GM18858 (cell line): Measurements from ENCODE around the gene SHLD1.
"Not testable (repeated sequence)": the region's sequence is repeated elsewhere in the genome, so short reads cannot be mapped to it uniquely, and the experiment has no call there.

Source experiments
- ATAC-seq: cut with Tn5 transposase; IDR thresholded peaks from one replicate; pipeline ENCODE4 v1.9.1; 2021; ENCODE audit not compliant: unreplicated experiment

Gene SHLD1

DNA sequence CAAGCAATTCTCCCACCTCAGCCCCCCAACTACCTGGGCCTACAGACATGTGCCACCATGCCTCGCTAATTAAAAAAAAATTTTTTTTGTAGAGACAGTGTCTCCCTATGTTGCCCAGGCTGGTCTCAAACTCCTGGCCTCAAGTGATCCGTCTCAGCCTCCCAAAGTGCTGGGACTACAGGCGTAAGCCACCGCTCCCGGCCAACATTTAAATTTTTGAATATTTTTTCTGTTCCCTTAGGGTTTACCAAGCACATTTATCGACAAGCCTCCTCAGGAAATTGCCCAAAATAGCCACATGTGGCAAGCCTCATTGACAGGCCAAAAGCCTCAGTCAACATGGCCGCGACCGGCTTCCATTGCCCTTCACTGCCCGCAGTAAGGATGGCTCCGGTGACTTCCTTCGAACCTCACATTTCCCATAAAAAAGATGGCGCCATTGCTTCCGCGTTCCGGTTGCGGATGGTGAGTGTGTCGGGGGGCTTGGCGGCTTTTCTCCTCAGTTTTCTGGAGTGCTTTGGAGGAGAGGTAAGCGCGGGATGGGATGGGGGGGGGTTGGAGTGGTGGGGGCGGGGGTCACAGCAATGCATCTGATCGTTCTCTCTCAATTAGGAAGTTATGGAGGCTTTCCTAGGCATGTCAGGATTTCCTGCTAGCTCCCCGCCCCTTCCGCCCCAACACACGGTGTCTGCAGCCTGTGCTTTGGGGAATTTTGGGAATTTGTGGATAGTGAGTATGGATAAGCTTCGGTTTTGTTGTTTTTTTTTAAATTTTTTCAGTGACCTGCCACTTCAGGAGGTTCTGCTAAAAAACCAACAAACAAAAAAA lies at the start of gene SHLD1:
SHLD1 (plus strand) TSS at position 450 of the 828 bp plus-strand sequence. CDS start 22,465 bp downstream, outside the sequence.
- ATAC-seq, result peak; percentile 88

GRCh38 chr20:5702339-5702738 lies 47.9 kb upstream of the SHLD1 start:
- not testable (repeated sequence) for ATAC-seq

DNA sequence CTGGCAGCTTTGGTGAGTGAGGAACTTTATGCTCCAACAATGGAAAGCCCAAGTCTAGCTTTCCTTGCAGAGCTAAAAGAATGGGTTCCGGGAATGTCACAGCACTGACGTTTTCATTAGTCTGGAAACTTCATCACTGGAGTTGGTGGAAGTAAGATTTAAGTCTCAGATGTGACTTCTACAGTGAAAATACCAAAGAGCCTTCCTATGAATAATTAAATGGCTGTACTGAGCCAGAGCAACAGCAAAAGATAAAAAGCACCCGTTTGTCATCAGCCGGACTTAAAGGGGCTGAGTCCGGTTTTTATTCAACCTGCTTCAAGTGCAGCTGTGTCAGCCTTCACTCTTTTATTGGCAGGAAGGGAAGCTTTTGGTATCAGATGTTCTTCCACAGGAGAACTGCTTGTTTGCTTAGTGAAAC lies 46.5 kb upstream of the SHLD1 start:
- no peak for ATAC-seq

- ATAC-seq, result no peak
Observed at GRCh38 chr20:5705827-5706226, 44.4 kb upstream of the SHLD1 start.

- ATAC-seq, result no peak
Observed at GRCh38 chr20:5706797-5707196, 43.4 kb upstream of the SHLD1 start.

GRCh38 chr20:5710551-5710950 lies 39.6 kb upstream of the SHLD1 start:
- ATAC-seq, result no peak

GRCh38 chr20:5714261-5715041 lies 35.8 kb upstream of the SHLD1 start:
- no peak for ATAC-seq

DNA sequence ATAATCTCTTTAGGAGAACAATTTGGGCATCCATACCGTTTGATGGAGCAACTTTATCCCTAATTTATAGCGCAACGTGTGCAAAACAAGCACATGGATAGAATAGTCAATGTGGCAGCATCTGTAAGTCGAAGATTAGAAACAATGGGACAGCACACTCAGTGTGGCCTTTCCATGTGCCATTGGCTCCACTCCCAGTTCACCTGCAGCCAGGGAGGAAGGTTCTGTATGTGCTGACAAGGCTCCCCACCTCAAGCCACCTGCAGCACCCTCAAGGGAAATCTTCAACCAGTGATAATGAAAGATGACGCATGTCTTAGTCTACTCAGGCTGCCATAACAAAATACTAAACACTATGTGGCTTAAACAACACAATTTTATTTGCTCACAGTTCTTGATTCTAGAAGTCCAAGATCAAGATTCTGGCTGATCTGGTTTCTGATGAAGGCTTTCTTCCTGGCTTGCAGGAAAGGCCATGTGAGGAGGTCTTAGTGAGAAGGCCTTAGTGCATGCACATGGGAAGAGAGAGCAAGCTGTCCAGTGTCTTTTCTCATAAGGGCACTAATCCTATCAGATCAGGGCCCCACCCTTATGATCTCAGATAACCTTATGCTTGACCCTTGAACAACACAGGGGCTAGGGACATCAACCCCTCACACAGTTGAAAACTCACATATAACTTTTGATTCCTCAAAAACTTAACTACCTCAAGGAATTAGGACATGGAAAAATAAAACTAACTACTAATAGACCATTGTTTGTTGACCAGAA lies 34.9 kb upstream of the SHLD1 start:
- ATAC-seq, result no peak

- no peak for ATAC-seq
Observed at GRCh38 chr20:5716953-5717352, 33.2 kb upstream of the SHLD1 start.

DNA sequence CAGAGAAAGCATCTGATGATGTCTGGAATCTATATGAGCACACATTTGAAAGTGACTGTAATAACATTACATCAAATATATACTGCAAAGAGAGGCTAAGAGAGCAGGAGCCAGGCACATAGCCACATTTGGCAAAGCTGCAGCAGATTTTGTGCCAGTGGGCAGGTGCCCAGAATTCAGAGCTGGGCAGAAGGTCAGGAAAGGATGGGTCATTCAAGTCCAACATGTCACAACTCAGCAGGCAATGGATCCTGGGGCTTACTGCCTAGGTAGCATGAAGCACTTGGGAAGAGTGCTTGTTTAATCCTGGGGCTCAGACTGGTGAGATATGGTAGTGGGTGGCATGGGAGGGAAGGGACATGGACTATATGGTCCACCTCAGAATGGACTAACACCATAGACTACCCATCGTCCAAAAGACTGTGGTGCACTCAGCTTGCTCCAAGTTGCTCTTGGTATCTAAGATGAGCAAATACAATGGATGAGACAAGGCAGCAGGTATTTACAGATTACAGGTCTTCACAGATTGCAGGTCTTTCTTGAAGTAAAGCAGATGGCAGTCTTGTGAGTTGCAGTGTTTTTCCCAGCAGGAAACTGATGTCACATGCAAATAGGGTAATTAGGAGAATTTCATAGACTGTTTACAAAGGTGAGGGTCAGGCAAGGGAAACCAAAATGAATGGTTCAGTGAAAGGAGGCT lies 31.2 kb upstream of the SHLD1 start:
- no peak for ATAC-seq

DNA sequence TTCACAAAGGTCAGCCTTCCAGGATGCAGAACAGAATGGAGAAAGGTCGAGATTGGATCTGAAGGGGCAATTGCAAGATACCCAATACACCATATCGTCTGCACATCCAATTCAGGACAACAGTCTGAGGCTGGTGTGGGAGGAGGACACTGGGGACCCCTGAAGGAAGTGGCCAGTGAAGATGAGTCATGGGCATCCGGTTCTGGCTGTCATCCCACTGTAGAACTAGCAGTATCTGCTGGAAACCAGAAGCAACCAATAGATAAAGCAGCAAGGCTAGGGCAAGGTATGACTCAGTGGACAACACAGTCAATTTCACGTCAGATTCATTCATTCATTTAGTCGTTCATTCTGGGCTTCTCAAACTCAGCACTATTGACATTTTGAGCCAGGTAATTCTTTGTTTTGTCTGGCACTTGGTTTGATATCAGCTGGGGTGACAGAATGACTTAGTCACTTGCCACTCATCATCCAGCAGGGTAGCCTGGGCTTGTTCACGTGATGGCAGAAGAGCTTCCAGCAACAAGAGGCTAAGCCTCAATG lies 30.3 kb upstream of the SHLD1 start:
- ATAC-seq, result no peak

DNA sequence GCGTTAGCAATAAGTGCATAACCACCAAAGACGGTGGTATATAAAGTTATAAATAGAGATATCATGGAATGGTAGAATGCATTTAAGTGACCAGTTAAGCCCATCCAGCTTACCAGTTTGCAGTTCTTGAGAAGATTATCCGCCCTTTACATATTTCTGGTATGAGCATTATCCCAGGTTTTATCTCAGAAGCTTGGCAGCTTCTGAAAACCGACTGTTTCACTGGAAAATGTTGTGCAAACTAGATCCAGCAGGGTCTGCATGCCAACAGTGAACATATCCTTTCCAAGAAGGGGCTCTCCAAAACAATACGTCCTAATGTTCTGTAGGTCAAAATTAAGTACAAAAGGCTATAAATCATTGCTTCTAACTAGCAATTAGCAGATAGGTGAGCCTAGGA lies 29.5 kb upstream of the SHLD1 start:
- ATAC-seq, result no peak

DNA sequence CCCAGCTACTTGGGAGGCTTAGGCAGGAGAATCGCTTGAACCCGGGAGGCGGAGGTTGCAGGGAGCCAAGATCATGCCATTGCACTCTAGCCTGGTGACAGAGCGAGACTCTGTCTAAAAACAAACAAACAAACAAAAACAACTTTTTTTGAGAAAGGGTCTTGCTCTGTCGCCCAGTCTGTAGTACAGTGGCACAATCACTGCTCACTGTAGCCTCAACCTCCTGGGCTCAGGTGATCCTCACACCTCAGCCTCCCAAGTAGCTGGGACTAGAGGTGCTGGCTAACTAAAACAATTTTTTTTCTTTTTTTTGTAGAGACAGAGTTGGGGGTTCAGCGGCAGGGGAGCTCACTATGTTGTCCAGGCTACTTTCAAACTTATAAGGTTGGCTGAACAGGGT lies 28.8 kb upstream of the SHLD1 start:
- ATAC-seq, result not testable (repeated sequence)

DNA sequence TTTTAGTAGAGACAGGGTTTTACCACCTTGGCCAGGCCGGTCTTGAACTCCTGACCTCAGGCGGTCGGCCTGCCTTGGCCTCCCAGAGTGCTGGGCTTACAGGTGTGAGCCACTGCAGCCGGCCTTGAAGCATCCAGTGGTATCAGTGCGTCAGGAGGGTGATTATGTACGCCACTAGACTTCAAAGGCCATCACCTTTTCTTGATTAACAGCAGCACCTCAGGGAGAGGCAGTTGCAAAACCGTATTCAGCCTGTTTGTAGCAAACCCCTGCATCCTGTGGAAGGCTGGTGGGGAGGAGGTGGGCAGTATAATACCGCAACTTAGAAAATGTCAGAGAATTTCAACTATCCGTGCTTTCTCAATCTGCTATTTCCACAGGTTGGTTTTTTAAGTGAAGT lies 27.3 kb upstream of the SHLD1 start:
- no peak for ATAC-seq

GRCh38 chr20:5725183-5725463 lies 25.1 kb upstream of the SHLD1 start:
- ATAC-seq, result not testable (repeated sequence)

DNA sequence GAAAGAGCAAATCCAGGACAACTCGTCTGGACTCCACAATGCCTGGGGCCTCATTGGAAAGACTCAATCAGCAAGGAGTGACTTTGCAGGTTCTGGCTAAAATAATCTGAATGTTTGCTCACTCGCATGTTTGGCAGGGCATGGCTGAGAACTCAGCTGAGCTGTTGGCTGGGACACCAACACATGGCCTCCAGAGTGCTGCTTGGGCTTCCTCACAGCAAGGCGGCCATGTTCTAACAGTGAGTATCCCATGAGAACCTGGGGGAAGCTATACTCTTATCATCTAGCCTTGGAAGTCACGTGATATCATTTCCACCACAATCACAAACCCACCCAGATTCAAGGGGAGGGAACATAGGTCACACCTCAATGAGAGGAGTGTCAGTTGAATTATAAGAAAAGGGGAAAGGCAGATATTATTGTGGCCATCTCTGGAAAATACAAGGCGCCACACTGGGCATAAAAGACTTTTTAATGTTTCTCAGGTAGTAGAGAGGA lies 23.1 kb upstream of the SHLD1 start:
- no peak for ATAC-seq

DNA sequence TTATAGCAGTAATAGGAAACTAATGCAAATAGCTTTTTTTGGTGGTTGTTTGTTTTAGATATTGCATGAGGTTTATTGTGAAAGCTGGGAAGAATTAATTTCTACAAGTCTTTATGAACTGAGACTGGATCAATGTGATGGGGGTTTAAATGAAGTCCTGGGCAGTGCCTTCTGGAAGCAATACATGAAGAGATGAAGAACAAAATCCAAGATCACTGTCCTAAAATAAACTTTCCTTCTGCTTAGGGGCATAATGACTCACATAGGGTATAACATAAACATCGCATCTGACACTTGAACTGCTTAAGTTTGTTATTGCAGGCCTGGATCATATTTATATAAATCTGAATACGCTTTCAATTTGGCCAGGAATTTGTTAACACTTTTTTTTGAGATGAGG lies 20.9 kb upstream of the SHLD1 start:
- no peak for ATAC-seq

DNA sequence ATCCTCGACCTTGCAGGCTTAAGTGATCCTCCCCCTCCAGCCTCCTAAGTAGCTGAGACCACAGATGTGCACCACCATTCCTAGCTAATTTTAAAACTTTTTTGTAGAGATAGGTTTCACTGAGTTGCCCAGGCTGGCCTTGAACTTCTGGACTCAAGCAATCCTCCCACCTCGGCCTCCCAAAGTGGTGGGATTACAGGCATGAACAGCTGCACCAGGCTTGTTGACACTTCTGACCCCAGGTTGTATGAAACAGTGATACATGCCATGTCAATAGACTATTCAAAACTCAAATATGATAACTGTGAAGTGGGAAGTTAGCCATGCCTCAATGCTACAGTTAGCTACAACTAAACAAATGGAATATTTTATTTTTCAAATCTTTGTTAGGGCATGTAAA lies 20.1 kb upstream of the SHLD1 start:
- no peak for ATAC-seq

GRCh38 chr20:5731753-5732366 lies 18.3 kb upstream of the SHLD1 start:
- ATAC-seq, result no peak

DNA sequence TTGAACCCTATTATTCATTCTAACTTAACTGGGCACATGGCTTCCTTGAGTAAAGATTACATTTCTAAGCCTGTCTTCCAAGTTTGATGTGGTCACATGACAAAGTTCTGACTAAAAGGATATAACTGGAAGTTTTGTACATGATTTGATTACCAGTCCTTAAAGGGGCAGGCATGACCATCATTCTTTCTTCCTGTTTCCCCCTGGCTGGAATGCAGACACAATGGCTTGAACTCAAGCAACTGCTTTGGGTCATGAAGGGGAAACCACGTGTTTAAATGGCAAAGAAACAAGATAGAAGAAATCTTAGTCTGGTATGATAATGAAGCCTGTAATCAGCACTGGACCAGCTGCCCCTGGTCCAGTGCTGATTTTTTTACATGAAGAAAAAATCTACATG lies 15.6 kb upstream of the SHLD1 start:
- no peak for ATAC-seq
